Endothelial cell of umbilical vein (primary cell): Measurements from ENCODE around the gene MMP24. TPM values are rescaled to one million over a fixed set of nuclear protein-coding genes. Genes with fewer than 3 reads are reported as not detected.
"Not testable (repeated sequence)": the region's sequence is repeated elsewhere in the genome, so short reads cannot be mapped to it uniquely, and the experiment has no call there.

Experiments
- BruUV-seq: library from RNA; stranded (reverse); fragments of 400-500 nt; replicated peaks from 2 replicates; lab custom pipeline; 2021; lab: Mats Ljungman, UMichigan
- CTCF ChIA-PET: fragments of 300-600, 350-600 bp; sonication (Branson Sonifier 250); formaldehyde crosslinking; loops from one replicate; lab custom pipeline; 2021; ENCODE audit warnings: antibody characterized with exemption, inconsistent platforms; lab: Charles Lee
- POLR2A ChIA-PET: fragments of 300-600, 350-600 bp; sonication (Branson Sonifier 250); formaldehyde crosslinking; loops from one replicate; lab custom pipeline; 2021; ENCODE audit warnings: antibody characterized with exemption, inconsistent platforms; lab: Charles Lee
- DNase-seq: peaks from one replicate; pipeline ENCODE4 v3.0.0-alpha.2; 2011; ENCODE audit warnings: low read depth, low spot score
- FAIRE-seq: peaks from 2 replicates; lab custom pipeline; 2011; peaks lifted over from hg19 to GRCh38; lab: Jason Lieb, UNC
- H2AFZ ChIP-seq: 2 replicates; pipeline ENCODE4 v1.6.0; 2012; ENCODE audit warnings: low read depth, low read length, control low read depth, inconsistent platforms
- H3K27ac ChIP-seq: 2 replicates; pipeline ENCODE4 v1.5.1; 2011; ENCODE audit warnings: low read depth, mild to moderate bottlenecking, control low read depth, low read length, moderate library complexity; ENCODE audit not compliant: insufficient read depth
- H3K27me3 ChIP-seq, 2 experiments: 2 replicates each; pipeline versions ENCODE4 v1.6.0 to v1.6.1; 2011; ENCODE audit warnings: low read length in 2 of 2, mixed read lengths in 1 of 2; ENCODE audit not compliant: control insufficient read depth in 2 of 2, insufficient read depth in 2 of 2
- H3K36me3 ChIP-seq, 2 experiments: 2 replicates in 1 of 2; 3 replicates in 1 of 2; pipeline ENCODE4 v1.5.1; 2011; ENCODE audit warnings: low read length in 2 of 2, mild to moderate bottlenecking in 1 of 2, moderate library complexity in 1 of 2; ENCODE audit not compliant: control insufficient read depth in 2 of 2, insufficient read depth in 2 of 2; ENCODE audit errors: extremely low read depth in 1 of 2
- H3K4me1 ChIP-seq: 3 replicates; pipeline ENCODE4 v1.5.1; 2011; ENCODE audit warnings: mild to moderate bottlenecking, low read length; ENCODE audit not compliant: control insufficient read depth, insufficient read depth; ENCODE audit errors: extremely low read depth
- H3K4me2 ChIP-seq: 2 replicates; pipeline ENCODE4 v1.6.1; 2011; ENCODE audit warnings: low read length, control low read depth, mixed read lengths; ENCODE audit not compliant: insufficient read depth
- H3K4me3 ChIP-seq, 3 experiments: fragments of 200-600 bp in 1 of 3; sonication (generic), shearing (Covaris generic) in 1 of 3; replicated peaks in 1 of 3; 2 replicates each; pipeline ENCODE4 v1.5.1; 2011 to 2016; ENCODE audit warnings: control low read depth in 3 of 3, low read length in 3 of 3, mild to moderate bottlenecking in 2 of 3, inconsistent platforms in 1 of 3, low read depth in 1 of 3, moderate library complexity in 1 of 3; ENCODE audit not compliant: insufficient read depth in 1 of 3
- H3K79me2 ChIP-seq: 2 replicates; pipeline ENCODE4 v1.6.0; 2012; ENCODE audit warnings: low read length, inconsistent platforms; ENCODE audit not compliant: control insufficient read depth, insufficient read depth
- H3K9ac ChIP-seq: replicated peaks from 2 replicates; pipeline ENCODE3; 2011; ENCODE audit warnings: low read length, control low read depth; ENCODE audit not compliant: insufficient read depth; ENCODE audit errors: extremely low read depth
- H3K9me1 ChIP-seq: replicated peaks from 3 replicates; pipeline ENCODE4 v1.6.0; 2011; ENCODE audit warnings: mild to moderate bottlenecking, low read length; ENCODE audit not compliant: control insufficient read depth, insufficient read depth; ENCODE audit errors: extremely low read depth
- H3K9me3 ChIP-seq: replicated peaks from 2 replicates; pipeline ENCODE4 v1.5.1; 2012; ENCODE audit warnings: low read length, inconsistent platforms; ENCODE audit not compliant: control insufficient read depth, insufficient read depth
- H4K20me1 ChIP-seq: replicated peaks from 2 replicates; pipeline ENCODE3; 2011; ENCODE audit warnings: mild to moderate bottlenecking, low read length; ENCODE audit not compliant: control insufficient read depth, insufficient read depth; ENCODE audit errors: extremely low read depth
- POLR2AphosphoS5 ChIP-seq: IDR thresholded peaks from 2 replicates; pipeline ENCODE4 v1.6.1; 2012; ENCODE audit warnings: low read depth, mild to moderate bottlenecking, control low read depth, low read length, moderate library complexity; ENCODE audit not compliant: insufficient read depth
- dilution Hi-C: fragments of 300-500 bp; cut with MboI; formaldehyde crosslinking; loops from one replicate; pipeline ENCODE4 v1.15.0; 2019; ENCODE audit warnings: low sequenced_read_pairs; ENCODE audit not compliant: extremely low pct_ligation_motif_present
- intact Hi-C: fragments of 100-400 bp; cut with micrococcal nuclease; formaldehyde crosslinking; loops from one replicate; pipeline ENCODE4 v1.10.0; 2022
- polyA plus RNA-seq, 4 experiments: library from polyadenylated mRNA; depleted of rRNA in 3 of 4; stranded (reverse) in 3 of 4; unstranded in 1 of 4; fragments of >200 nt; gene quantifications; 2 replicates each; pipeline versions ENCODE4 v1.2.1 to v1.2.3, GENCODE V29; 2011 to 2012; ENCODE audit warnings: missing spikeins in 1 of 4
- total RNA-seq: library from RNA; stranded (reverse); gene quantifications from 2 replicates; pipeline ENCODE4 v1.2.3, GENCODE V29; 2021

Gene MMP24
- total and polyA plus RNA-seq, 2 donors (not counting 3 experiments of a cell fraction or from before 2014, with no cell fraction given): 0.27 to 0.54 TPM

- BruUV-seq, H3K9ac ChIP-seq, H3K4me1 ChIP-seq, H3K4me2 ChIP-seq, H3K4me3 ChIP-seq, POLR2A ChIA-PET, H4K20me1 ChIP-seq, intact Hi-C loops, H3K79me2 ChIP-seq, FAIRE-seq, H3K27ac ChIP-seq, H3K9me3 ChIP-seq, H3K27me3 ChIP-seq, CTCF ChIA-PET, H3K9me1 ChIP-seq, H3K36me3 ChIP-seq, H2AFZ ChIP-seq, DNase-seq: not testable (repeated sequence)
- dilution Hi-C loops: loop anchor here (25.0 kb wide), 1 partner anchor 415 kb away; the partner anchor contains the start of gene NCOA6
Measured at GRCh38 chr20:35252598-35252997, 26.1 kb downstream of the MMP24 start.

GRCh38 chr20:35253010-35253409 is 26.5 kb downstream of the MMP24 start:
- Histone ChIP-seq H3K4me2 (no peak overlapping the region), H3K9me3 (no peaks in the 10 kb centered on the region), H3K27ac (no peak overlapping the region), H3K4me1 (peaks cover 9% of the 10 kb centered on the region), H3K9ac (no peak overlapping the region), H4K20me1 (no peaks in the 10 kb centered on the region), H3K27me3 (peaks cover 0 to 2% of the 10 kb centered on the region in 2 experiments), H2AFZ (no peak overlapping the region), H3K9me1 (no peaks in the 10 kb centered on the region), H3K79me2 (no peaks in the 10 kb centered on the region), H3K36me3 (no peaks in the 10 kb centered on the region), H3K4me3 (no peak overlapping the region)
- dilution Hi-C loops (loop anchor here (25.0 kb wide), 1 partner anchor 416 kb away; the partner anchor contains the start of gene NCOA6), intact Hi-C loops (no loop called here)
- DNase-seq: no peak
- no peak for TF ChIP-seq POLR2AphosphoS5
- CTCF ChIA-PET: interaction anchor here (0.7 to 1.5 kb wide), 3 partner anchors 77 to 157 kb away, joined by 3 to 5 read pairs (median 4); no protein-coding TSS in a partner anchor
- BruUV-seq: no TSS peak
- POLR2A ChIA-PET: no interaction called here
- FAIRE-seq: no peak
